Activated T-cell treated with anti-CD3 and anti-CD28 coated beads, Interleukin-2, amount 50 U/mL, for 4 hours (primary cell): Measurements from ENCODE around the gene TMEM266. TPM values are rescaled to one million over a fixed set of nuclear protein-coding genes. Genes with fewer than 3 reads are reported as not detected.

Experiments
- ATAC-seq, 2 donors: fragments of 200-7000 bp; cut with Tn5 transposase; one replicate each; pipeline ENCODE4 v1.10.0; 2021
- DNase-seq: peaks from one replicate; pipeline ENCODE4 v3.0.0-alpha.2; 2020
- H3K27me3 Mint-ChIP-seq: one replicate; pipeline ENCODE4 v1.8.0; 2021; ENCODE audit warnings: low read depth, mixed read lengths
- H3K36me3 Mint-ChIP-seq: one replicate; pipeline ENCODE4 v1.8.0; 2022; ENCODE audit warnings: mixed read lengths; ENCODE audit not compliant: insufficient read depth
- H3K4me1 Mint-ChIP-seq: one replicate; pipeline ENCODE4 v1.8.0; 2021; ENCODE audit warnings: low read depth, mixed read lengths
- H3K4me3 Mint-ChIP-seq: one replicate; pipeline ENCODE4 v1.8.0; 2021; ENCODE audit warnings: mild to moderate bottlenecking, moderate library complexity, mixed read lengths
- H3K9me3 Mint-ChIP-seq: one replicate; pipeline ENCODE4 v1.8.0; 2021; ENCODE audit warnings: mixed read lengths
- total RNA-seq, 3 donors: library from RNA; stranded (reverse); gene quantifications; one replicate each; pipeline ENCODE4 v1.2.1, GENCODE V29; 2021

TMEM266 gene
- total RNA-seq, 3 donors from 2014 or later = 0.11 to 0.13 TPM; not detected in 1

- DNase-seq (no peak), ATAC-seq (no peak)
- Mint-ChIP-seq H3K36me3 (no peaks in the 10 kb centered on the region), H3K27me3 (peaks cover 12% of the 10 kb centered on the region), H3K4me1 (no peaks in the 10 kb centered on the region), H3K9me3 (no peaks in the 10 kb centered on the region), H3K4me3 (no peak overlapping the region)
These were observed 24.5 kb downstream of the TMEM266 start for GRCh38 chr15:76084256-76084655.

GRCh38 chr15:76098685-76099084, 38.9 kb downstream of the TMEM266 start:
- H3K36me3 Mint-ChIP-seq = no peaks in the 10 kb centered on the region
- H3K4me1 Mint-ChIP-seq = no peaks in the 10 kb centered on the region
- no peak overlapping the region for H3K4me3 Mint-ChIP-seq
- DNase-seq = no peak
- H3K9me3 Mint-ChIP-seq = no peaks in the 10 kb centered on the region
- ATAC-seq = no peak
- H3K27me3 Mint-ChIP-seq = peaks cover 65% of the 10 kb centered on the region

DNA sequence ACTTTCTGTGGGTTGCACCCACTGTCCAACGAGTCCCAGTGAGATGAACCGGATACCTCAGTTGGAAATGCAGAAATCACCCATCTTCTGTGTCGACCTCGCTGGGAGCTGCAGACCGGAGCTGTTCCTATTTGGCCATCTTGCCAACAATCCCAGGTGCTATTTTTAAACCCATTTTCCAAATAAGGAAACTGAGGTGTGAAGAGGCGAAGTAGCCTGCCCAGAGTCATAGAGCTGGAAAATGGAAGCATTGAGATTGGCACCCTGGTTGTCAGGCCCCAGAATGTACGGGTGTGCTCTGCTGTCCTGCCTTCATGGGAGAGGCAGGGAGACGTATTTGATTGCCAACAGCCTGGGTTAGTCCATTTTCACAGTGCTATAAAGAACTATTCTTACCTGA, 39.6 kb downstream of the TMEM266 start:
- Mint-ChIP-seq H3K4me1 (no peaks in the 10 kb centered on the region), H3K27me3 (peaks cover 67% of the 10 kb centered on the region)

DNA sequence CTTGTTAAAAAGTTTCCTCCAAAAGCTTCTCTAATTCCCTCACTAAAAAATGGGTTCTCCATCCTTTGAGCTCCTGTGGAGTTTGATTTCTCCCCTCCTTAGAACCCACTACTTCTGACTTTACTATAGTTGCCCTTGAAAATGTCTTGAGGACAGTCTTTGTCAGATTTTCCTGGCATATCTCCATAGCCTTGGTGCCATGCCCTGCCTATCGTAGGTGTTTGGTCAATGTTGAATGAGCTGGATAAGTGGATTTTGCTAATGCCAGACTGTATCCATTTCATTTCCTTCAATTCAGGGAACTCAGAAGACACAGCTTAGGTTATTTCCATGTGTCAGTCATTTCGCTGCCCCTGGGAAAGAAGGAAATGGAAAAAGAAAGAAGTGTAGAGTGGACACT, 40.6 kb downstream of the TMEM266 start:
- no peak for ATAC-seq
- no peaks in the 10 kb centered on the region for H3K36me3 Mint-ChIP-seq
- H3K27me3 Mint-ChIP-seq = peaks cover 66% of the 10 kb centered on the region
- no peaks in the 10 kb centered on the region for H3K9me3 Mint-ChIP-seq
- no peak for DNase-seq
- H3K4me3 Mint-ChIP-seq = no peak overlapping the region
- no peaks in the 10 kb centered on the region for H3K4me1 Mint-ChIP-seq

More for the DNA sequence above, 39.6 kb downstream of the TMEM266 start:
- ATAC-seq (no peak), DNase-seq (no peak)
- Mint-ChIP-seq H3K4me3 (no peak overlapping the region), H3K36me3 (no peaks in the 10 kb centered on the region), H3K9me3 (no peaks in the 10 kb centered on the region)

DNA sequence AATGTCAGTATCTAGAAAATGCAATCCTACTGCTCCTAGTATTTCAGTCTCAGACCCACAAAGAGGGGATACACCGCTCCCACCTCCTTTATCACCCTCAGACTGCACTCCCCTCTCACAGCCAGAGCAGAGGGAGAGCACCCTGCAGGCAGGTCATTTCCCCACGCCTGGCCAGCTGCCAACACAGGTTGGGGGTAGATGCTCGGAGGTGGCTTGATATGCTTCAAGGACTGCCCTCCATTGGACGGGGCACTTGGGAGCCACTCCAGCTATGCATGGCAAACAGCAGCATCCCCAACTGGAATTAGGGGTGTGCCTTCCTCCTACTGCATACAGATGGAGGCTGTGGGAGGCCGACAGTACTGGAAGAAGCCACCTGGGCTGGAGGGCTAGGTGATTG, 41.9 kb downstream of the TMEM266 start:
- H3K9me3 Mint-ChIP-seq = no peaks in the 10 kb centered on the region
- ATAC-seq (no peak), DNase-seq (no peak)
- no peaks in the 10 kb centered on the region for H3K36me3 Mint-ChIP-seq
- no peaks in the 10 kb centered on the region for H3K4me1 Mint-ChIP-seq
- H3K4me3 Mint-ChIP-seq = no peak overlapping the region
- H3K27me3 Mint-ChIP-seq = peaks cover 55% of the 10 kb centered on the region

- Mint-ChIP-seq H3K27me3 (peaks cover 28% of the 10 kb centered on the region), H3K4me3 (no peak overlapping the region), H3K4me1 (no peaks in the 10 kb centered on the region), H3K9me3 (no peaks in the 10 kb centered on the region), H3K36me3 (no peaks in the 10 kb centered on the region)
- no peak for DNase-seq
- ATAC-seq = no peak
These were observed 45.6 kb downstream of the TMEM266 start for GRCh38 chr15:76105391-76105790.

- DNase-seq (no peak), ATAC-seq (no peak)
- H3K9me3 Mint-ChIP-seq = no peaks in the 10 kb centered on the region
- peaks cover 30% of the 10 kb centered on the region for H3K27me3 Mint-ChIP-seq
- no peaks in the 10 kb centered on the region for H3K4me1 Mint-ChIP-seq
- H3K4me3 Mint-ChIP-seq = no peak overlapping the region
- H3K36me3 Mint-ChIP-seq = no peaks in the 10 kb centered on the region
These were observed 46.1 kb downstream of the TMEM266 start for GRCh38 chr15:76105911-76106310.

DNA sequence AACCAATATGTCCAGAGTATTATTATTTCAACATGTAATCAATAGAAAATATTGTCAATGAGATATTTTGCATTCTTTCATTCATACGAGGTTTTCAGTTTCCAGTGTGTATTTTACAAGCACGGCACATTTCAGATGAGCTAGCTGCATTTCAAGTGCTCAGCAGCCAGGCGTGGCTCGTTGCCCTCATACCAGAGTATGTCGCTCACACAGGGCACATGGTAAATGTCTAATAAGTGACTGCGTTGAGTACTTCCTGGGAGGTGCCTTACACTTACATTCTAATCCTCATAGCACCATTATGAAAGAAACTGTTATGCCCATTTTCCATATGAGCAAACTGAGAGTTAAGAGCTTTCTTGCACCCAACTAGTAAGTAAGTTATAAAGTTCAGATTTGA, 47.4 kb downstream of the TMEM266 start:
- H3K27me3 Mint-ChIP-seq = peaks cover 23% of the 10 kb centered on the region
- DNase-seq = no peak
- no peak for ATAC-seq
- no peaks in the 10 kb centered on the region for H3K4me1 Mint-ChIP-seq
- H3K4me3 Mint-ChIP-seq = no peak overlapping the region
- H3K9me3 Mint-ChIP-seq = no peaks in the 10 kb centered on the region
- no peaks in the 10 kb centered on the region for H3K36me3 Mint-ChIP-seq

- ATAC-seq = no peak
- H3K9me3 Mint-ChIP-seq = no peaks in the 10 kb centered on the region
- no peaks in the 10 kb centered on the region for H3K36me3 Mint-ChIP-seq
- no peaks in the 10 kb centered on the region for H3K4me1 Mint-ChIP-seq
- no peak overlapping the region for H3K4me3 Mint-ChIP-seq
- DNase-seq = no peak
- peaks cover 20% of the 10 kb centered on the region for H3K27me3 Mint-ChIP-seq
These were observed 48.4 kb downstream of the TMEM266 start for GRCh38 chr15:76108021-76108723.

GRCh38 chr15:76109046-76109445, 49.3 kb downstream of the TMEM266 start:
- Mint-ChIP-seq H3K9me3 (no peaks in the 10 kb centered on the region), H3K27me3 (peaks cover 21% of the 10 kb centered on the region), H3K36me3 (no peaks in the 10 kb centered on the region), H3K4me3 (no peak overlapping the region), H3K4me1 (no peaks in the 10 kb centered on the region)
- ATAC-seq (no peak), DNase-seq (no peak)

DNA sequence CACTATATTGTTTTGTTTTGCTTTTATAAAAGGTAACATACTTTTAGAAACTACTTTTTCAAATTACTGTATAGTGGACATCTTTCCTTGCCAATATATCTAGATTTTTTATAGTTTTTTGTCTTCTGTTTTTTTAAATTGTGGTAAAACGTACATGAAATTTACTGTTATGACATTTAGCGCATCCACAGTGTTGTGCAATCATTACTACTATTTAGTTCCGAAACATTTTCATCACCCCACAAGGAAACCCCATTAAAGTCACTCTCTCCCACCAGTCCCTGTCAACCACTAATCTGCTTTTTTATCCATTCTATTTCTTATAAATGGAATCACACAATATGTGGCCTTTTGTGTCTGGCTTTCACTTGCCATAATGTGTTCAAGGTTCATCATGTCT, 54.8 kb downstream of the TMEM266 start:
- no peak for DNase-seq

GRCh38 chr15:76116138-76116885, 56.5 kb downstream of the TMEM266 start:
- no peaks in the 10 kb centered on the region for H3K4me1 Mint-ChIP-seq
- ATAC-seq (no peak), DNase-seq (no peak)
- H3K36me3 Mint-ChIP-seq = no peaks in the 10 kb centered on the region
- H3K4me3 Mint-ChIP-seq = no peak overlapping the region
- no peaks in the 10 kb centered on the region for H3K9me3 Mint-ChIP-seq
- peaks cover 23% of the 10 kb centered on the region for H3K27me3 Mint-ChIP-seq

More for the DNA sequence above, 54.8 kb downstream of the TMEM266 start:
- no peak for ATAC-seq
- Mint-ChIP-seq H3K4me3 (no peak overlapping the region), H3K9me3 (no peaks in the 10 kb centered on the region), H3K4me1 (no peaks in the 10 kb centered on the region), H3K36me3 (no peaks in the 10 kb centered on the region), H3K27me3 (peaks cover 29% of the 10 kb centered on the region)

DNA sequence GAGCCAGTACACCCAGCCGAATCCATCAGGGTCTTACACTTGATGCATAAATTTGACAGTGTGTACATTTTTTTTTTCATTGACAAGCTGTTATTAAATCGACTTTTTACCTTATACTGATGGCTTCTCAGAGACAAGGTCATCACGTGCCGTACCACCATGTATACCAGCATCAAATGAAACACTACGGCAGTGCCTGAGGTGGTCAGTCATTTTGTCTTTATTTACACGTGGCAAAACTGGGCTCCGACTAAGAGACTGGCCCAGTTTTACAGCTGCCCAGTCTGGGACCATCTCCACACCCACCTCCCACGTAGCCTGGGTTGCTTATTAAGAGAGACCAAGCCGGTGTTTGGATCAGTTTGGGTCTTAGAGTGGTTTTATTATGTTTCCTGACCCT, 57.4 kb downstream of the TMEM266 start:
- Mint-ChIP-seq H3K4me3 (no peak overlapping the region), H3K9me3 (no peaks in the 10 kb centered on the region), H3K27me3 (peaks cover 25% of the 10 kb centered on the region), H3K36me3 (no peaks in the 10 kb centered on the region), H3K4me1 (no peaks in the 10 kb centered on the region)
- ATAC-seq (no peak), DNase-seq (no peak)

DNA sequence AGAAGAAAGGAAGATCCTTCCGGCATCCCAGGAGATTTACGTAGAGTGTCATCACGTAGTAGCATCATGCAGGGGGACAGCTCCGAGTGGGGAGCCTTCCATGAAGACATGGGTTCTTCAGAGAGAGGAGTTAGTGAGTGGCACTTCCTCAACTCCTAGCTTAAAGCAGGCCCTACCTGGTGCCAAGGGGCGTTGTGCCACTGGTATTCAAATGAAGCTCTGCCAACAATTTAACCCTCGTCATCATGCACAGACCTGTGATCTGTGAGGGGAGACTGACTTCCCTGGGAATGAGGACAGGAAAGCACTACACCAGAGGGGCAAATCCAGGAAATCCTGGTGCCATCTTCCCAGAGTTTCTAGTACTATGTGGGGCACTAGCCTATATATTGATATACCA, 59.0 kb downstream of the TMEM266 start:
- Mint-ChIP-seq H3K4me3 (no peak overlapping the region), H3K9me3 (no peaks in the 10 kb centered on the region), H3K27me3 (peaks cover 20% of the 10 kb centered on the region), H3K4me1 (no peaks in the 10 kb centered on the region), H3K36me3 (no peaks in the 10 kb centered on the region)
- ATAC-seq (no peak), DNase-seq (no peak)

DNA sequence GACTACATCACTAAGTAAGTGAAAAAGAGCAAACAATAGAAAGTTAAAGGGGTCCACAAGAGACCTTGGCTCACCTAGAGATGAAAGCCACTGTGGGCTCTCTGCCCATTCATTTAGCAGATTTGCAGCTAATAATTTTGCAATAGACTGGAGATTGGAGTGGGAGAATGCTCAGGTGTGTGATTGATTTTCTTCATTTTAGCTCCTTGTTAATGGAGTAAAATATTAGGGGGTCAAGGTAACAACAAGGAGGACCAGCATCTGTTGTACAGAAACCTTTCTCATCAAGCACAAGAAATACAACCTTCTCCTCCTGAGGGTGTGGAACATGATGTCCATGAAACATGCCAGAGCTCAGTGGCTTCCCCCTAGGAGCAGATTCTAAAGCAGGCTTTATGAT, 63.2 kb downstream of the TMEM266 start:
- Mint-ChIP-seq H3K27me3 (peaks cover 13% of the 10 kb centered on the region), H3K9me3 (no peaks in the 10 kb centered on the region), H3K4me3 (no peak overlapping the region), H3K36me3 (no peaks in the 10 kb centered on the region), H3K4me1 (no peaks in the 10 kb centered on the region)
- DNase-seq = no peak
- ATAC-seq = no peak
